NCI-H69 (cell line): Measurements from ENCODE around the gene NXPE1.

ENCODE experiments used
- DNase-seq: peaks from one replicate; lab custom pipeline; 2025; lab: John Stamatoyannopoulos, UW

The NXPE1 gene

DNA sequence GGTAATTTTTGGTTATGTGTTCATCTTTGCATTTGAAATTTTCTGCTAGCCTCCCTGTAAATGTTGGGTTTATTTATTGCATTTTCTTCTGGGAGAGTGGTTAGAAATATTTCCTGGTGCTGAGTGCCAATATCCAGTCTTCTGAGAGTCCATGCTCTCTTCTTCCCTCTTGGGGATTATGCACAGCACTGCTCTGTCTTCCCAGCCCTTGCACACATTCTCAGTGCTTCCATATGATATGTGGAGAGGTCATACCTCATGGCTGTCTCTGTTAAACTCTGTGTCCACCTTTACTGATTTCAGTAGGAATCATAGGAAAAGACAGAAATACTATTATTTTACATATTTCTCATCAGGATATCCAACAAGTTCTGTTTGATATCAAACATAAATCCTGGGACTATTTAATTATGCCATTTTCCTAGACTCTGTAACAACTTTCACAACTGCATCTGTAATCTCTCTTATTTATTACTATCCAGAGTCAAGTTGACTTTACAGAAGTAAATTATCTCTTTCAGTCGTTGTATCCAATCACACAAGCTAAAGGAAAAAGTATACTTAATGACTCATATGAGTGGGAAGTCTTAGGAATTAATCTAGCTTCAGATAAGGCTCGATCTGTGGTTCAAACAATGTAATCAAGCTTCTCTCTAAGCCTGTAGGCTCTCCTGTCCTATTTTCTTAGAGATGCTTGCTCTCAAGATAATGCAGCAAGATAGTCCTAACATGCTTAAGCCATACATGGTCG lies 2.7 kb upstream of the NXPE1 start:
- DNase-seq, result no peak

DNA sequence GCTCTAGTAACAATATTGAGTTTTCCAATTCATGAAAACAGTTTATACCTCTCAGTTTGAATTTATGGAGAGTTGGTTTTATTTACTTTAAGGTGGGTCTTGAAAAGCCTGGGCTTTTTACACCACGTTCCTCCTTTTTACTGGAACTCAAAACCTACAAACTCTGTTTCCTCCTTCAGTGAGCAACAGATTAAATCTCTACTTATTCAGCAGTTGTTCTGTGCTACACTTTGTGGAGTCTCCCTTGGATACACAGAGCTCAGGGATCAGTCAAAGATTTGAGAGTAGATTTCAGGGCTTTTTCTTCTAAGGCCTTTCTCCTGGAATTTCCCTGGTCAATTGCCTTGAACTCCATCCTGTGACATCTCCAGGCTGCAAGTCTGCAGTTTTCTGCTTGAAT lies 3.5 kb downstream of the NXPE1 start:
- no peak for DNase-seq

DNA sequence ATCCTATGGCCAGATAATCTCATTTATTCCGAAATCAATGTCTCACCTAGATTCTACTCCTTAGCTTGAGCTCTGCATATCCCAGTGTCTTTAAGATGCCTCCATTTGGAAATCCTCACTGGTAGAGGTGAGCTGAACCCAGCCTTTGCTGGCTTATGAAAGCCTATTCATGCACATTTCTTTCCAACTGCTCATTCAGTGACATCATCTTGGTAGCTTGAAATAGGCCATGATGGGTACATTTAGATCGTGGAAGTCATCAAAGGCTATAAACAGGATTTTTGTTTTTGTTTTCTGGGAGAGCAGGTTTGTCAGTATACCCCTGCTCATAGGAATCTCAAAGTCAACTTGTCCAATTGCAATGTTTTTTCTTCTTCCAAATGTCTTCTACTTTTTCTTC lies 6.0 kb downstream of the NXPE1 start:
- DNase-seq, result no peak

DNA sequence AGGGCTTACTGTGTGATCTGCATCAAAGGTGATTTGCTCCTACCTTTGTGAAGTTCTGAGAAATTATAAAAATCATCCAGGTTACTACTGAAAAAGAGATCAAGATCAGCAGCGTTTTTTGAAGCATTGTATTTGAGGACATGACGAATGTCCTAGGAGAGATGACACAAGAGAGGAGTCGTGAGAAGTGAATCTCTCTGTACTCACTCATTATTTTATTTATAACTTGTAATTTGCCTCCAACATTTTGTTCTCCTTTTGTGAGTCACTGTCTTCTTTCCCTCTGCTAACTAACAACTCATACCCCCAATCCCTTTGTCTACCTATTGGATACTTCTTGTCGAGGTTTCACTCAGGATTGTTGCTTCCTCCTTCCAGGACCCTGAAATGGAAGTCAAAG lies 8.6 kb downstream of the NXPE1 start:
- no peak for DNase-seq

DNA sequence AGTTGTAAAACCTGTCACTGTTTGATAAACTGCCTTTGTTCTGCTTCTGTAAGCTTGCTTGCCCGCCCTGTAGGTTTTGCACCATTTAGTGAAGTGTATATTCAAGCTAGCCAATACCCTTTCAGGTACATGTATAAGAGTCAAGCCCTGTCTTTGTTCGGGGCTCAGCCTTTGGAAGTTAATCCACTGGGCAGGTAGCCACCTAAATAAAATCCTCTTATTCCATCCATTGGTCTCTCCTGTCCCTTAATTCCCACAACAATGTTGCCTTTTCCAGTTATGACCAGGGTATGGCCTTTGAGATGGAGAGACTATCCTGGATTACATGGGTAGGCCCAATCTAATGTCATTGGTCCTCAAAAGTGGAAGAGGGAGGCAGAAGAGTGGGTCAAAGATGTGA lies 34.0 kb downstream of the NXPE1 start:
- no peak for DNase-seq

DNA sequence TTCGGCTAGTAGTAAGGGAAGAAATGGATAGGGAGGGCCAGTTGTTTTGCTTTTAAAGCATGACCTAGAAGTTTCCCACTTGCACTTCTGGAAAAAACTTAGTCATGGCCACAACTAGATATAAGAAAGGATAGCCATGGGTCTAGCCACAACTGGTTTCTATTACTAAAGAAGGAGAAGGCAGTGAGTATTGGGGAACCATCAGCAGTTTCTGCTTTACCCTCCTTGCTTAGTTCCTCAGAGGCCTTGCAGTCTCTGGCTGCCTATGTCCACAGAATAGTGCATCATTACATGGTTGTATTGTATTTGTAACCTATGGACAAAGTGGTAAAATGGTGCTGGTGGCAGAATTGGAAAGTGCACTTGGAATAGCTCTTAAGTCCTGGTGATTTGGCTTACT lies 35.6 kb downstream of the NXPE1 start:
- DNase-seq, result no peak

DNA sequence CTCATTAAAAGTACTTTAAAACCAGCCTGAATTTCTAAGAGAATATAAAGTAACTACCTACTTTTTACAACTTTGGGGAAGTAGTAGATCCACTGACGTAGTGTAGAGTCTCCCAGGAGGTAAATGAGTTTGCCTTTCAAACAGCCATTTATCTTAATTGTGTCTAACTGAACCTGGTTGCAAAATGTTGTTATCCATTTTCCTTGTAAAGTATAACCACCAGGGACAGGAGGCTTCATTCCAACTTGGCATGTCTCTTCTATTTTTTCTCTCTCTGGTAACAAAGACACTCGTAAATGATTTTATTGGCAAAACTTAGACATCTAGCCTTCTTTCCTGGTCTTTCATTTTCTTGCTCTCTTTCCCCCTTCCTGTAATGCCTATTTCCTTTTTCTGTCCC lies 36.9 kb downstream of the NXPE1 start:
- DNase-seq, result no peak

DNA sequence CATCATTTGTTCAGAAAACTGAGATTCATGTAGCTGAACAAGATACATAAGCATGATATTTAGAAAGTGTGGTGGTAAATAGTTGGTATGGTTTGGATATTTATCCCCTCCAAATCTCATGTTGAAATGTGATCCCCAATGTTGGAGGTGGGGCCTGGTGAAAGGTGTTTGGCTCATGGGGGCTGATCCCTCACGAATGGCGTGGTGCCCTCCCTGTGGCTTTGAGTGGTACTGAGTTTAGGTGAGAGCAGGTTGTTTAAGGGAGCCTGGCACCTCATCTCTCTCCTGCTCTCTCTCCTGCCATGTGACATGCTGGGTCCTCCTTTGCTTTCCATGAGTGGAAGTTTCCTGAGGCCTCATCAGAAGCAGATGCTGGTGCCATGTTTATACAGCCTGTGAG lies 48.1 kb downstream of the NXPE1 start:
- no peak for DNase-seq

DNA sequence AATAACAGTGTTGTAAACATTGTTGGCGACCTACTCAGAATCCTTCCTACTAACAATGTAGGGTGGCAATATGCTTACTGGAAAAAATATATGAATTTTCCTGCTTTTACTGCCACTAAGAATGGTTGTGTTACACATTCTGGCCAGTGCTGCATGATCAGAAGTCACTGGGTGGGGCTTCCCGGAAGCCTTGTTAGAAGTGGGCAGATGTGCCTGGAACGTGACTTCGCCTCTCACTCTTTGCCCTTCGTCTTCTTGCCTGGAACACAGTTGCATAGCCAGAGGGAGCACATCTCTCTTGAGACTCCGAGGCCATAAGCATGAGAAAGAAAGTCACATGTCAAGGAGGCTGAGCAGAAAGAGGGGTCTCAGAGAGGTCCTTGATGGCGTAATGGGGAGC lies 48.6 kb downstream of the NXPE1 start:
- no peak for DNase-seq

DNA sequence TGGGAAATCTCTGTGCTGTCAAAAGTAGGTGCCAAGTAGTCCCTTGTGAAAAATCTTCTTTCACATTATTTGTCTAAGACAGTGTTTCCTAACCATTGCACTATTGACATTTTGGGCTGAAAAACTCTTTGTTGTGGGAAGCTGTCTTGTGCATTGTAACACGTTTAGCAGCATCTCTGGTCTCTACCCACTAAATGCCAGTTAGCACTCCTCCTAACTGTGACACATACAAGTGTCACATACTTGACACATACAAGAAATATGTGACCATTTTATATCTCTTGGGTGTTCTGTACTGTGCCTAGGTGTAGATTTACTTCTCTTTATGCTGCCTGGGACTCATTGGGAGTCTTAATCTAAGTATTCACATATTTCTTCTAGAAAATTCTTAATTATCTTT lies 57.8 kb downstream of the NXPE1 start:
- DNase-seq, result no peak

DNA sequence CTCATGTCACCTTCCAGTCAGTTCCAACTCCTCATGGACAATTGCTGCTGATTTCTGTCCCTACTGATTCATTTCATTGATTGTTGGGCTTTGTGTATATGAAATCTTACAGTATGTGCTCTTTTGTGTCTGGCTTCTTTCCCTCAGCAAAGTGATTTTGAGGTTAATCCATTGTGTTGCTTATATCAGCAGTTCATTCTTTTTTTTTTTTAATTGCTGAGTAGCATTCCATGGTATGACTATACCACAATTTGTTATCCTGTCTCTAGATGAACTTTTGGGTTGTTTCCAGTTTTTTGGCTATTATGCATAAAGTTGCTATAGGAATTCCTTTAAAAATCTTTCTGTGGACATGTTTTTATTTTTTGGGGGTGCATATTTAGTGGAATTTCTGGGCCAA lies 59.9 kb downstream of the NXPE1 start:
- DNase-seq, result no peak

DNA sequence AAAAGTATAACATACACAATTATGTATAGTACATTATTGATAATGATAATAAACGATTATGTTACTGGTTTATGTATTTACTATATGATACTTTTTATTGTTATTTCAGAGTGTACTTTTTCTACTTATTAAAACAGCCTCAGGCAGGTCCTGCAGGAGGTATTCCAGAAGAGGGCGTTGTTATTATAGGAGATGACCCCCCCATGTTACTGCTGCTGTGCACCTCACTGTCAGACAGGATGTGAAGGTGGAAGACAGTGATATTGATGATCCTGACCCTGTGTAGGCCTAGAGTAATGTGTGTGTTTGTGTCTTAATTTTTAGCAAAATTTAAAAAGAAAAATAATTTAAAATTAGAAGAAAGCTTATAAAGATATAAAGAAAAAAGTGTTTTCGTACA lies 62.8 kb downstream of the NXPE1 start:
- DNase-seq, result peak; percentile 14

DNA sequence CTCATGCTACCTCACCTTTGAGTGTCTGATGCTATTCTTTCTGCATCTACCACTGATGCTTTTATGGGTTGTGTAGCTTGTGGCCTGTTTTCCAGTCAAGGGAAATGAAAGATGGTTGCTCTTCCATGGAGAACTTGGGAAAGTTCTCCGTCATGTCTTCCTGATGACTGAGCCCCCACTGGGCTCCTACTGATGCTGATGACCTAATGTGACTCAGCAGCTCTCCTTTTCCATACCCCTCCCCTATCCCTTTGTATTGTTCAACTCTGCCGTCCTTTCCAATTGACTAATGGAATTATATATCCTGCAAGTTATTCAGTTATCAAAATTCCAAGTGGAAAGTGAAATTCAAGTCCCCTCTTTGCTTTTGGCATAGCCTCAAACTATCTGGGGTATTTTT lies 75.8 kb downstream of the NXPE1 start:
- DNase-seq, result no peak

DNA sequence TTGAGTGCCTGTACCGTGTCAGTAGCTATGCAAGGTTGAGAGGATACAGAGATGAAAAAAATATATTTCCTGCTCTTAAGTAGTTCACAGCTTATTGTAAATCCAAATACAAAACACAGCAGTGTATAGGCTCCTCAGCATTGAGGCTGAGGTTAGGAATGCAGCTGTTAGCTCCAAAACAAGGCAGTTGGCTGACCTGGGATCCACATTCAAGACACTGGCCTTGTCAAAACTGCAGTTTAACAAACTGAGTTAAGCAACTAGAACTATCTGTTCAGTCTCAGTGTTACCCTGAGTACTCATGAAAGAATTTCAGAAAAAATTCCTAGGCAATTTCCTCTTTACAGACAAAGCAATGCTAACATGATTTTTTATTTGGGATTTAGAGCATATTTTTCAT lies 77.6 kb downstream of the NXPE1 start:
- no peak for DNase-seq

DNA sequence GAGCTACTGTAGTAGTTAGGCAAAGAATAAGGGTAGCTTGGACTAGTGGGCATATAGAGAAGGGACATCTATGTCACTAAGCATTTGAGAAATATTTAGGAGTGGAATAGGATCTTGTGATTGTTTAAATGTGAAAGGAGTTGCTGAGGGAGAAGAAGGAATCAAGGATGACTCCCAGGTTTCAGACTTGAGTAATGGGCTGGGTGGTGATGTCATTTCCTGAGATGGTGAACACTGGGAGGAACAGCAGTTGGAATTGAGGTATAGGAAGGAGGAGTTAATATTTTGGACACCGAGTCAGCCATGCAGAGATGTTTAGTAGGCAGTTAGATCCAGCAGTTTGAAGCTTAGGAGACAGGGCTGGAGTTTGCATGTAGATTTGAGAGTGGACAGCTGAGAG lies 80.3 kb downstream of the NXPE1 start:
- DNase-seq, result no peak

DNA sequence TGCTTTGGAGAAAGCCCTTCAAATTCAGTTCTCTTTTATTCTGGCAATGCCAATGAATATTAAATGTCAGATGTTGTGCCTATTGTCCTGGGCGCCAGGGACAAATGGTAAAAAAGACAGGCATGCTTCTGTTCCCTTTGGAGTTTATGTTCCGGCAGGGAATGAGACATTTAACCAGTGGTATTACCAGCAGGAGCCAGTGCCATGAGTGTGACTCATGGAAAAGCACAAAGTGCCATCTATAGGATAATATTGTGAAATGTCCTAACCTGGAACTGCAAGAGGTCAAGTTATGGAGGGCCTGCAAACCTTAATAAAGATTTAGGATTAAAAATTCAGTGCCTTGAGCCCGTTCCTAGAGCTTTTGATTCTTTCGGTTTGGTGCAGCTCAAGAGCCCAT lies 80.9 kb downstream of the NXPE1 start:
- peak; percentile 21 for DNase-seq

DNA sequence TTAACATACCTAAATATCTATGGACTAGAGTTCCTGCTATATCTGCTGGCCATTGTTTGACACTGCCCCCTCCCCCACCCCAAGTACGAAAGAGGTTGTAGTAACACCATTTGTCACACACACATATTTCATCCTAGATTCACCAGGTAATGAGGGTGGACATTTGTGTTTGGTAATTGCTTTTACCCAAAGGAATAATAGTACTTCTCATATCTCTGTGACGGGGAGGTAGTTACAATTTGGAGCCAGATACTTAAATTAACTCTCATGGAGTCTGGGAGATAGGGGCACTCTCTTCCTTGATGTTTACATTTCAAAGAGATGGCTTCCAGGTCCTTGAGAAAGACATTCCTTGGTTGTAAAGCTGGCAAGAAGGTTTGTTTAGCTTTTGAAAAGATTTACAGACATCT lies 81.7 kb downstream of the NXPE1 start:
- no peak for DNase-seq

DNA sequence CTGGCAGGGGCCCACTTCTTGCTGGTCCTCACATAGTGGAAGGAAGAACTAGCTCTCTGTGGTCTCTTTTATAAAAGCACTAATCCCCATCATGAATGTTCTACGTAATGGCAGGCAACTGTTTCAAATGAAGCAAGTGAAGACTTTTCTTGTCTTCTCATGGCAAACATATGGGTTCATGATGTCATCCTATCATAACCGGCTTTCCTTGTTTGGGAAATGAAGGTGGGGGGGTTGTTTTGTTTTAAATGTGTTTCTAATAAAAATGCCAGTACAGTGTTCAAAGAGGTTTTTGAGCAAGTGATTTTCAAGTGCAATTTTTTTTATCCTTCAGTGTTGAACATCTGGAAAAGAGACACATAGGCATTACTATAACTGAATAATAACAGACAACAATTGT lies 87.0 kb downstream of the NXPE1 start:
- DNase-seq, result no peak
